Gastrocnemius medialis (tissue), 4 donors: ENCODE measurements around the gene PDE7B.

Source experiments
- POLR2A ChIP-seq, 2 donors: fragments of 450-650 bp; IDR thresholded peaks; one replicate each; pipeline ENCODE4 v1.6.1; 2017; ENCODE audit warnings: antibody characterized with exemption in 2 of 2, mild to moderate bottlenecking in 2 of 2, moderate library complexity in 2 of 2
- TF ChIP-seq, protein P1 (sequence below), 5 experiments: fragments of 450-650 bp in 3 of 5; fragments of 200-600 bp in 2 of 5; sonication (generic) in 2 of 5; IDR thresholded peaks in 4 of 5; conservative IDR thresholded peaks in 1 of 5; 1 replicate in 4 of 5; 2 replicates in 1 of 5; pipeline ENCODE4 v1.5.1; 2016 to 2019; ENCODE audit warnings: antibody characterized with exemption in 5 of 5, mild to moderate bottlenecking in 3 of 5, moderate library complexity in 3 of 5

- no peak for TF ChIP-seq POLR2A (IDR thresholded peaks at IDR 0.05)
- TF ChIP-seq, protein P1, sequence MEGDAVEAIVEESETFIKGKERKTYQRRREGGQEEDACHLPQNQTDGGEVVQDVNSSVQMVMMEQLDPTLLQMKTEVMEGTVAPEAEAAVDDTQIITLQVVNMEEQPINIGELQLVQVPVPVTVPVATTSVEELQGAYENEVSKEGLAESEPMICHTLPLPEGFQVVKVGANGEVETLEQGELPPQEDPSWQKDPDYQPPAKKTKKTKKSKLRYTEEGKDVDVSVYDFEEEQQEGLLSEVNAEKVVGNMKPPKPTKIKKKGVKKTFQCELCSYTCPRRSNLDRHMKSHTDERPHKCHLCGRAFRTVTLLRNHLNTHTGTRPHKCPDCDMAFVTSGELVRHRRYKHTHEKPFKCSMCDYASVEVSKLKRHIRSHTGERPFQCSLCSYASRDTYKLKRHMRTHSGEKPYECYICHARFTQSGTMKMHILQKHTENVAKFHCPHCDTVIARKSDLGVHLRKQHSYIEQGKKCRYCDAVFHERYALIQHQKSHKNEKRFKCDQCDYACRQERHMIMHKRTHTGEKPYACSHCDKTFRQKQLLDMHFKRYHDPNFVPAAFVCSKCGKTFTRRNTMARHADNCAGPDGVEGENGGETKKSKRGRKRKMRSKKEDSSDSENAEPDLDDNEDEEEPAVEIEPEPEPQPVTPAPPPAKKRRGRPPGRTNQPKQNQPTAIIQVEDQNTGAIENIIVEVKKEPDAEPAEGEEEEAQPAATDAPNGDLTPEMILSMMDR (IDR thresholded peaks at IDR 0.05 in 4 of 5, conservative IDR thresholded peaks at IDR 0.05 in 1 of 5) = no peak
These were observed 237.2 kb downstream of the PDE7B start for GRCh38 chr6:136088693-136089092.
